GM19468 (cell line): Measurements from ENCODE around the gene TMEM98.
"Not testable (repeated sequence)": the region's sequence is repeated elsewhere in the genome, so short reads cannot be mapped to it uniquely, and the experiment has no call there.

Experiments
- ATAC-seq: cut with Tn5 transposase; IDR thresholded peaks from one replicate; pipeline ENCODE4 v1.9.1; 2021; ENCODE audit warnings: mild to moderate bottlenecking, moderate library complexity, moderate number of reproducible peaks; ENCODE audit not compliant: unreplicated experiment; ENCODE audit errors: extremely low read depth

TMEM98 gene

GRCh38 chr17:32913593-32913992 lies 14.4 kb upstream of the TMEM98 start:
- no peak for ATAC-seq

GRCh38 chr17:32914181-32914580 lies 13.8 kb upstream of the TMEM98 start:
- ATAC-seq: no peak

DNA sequence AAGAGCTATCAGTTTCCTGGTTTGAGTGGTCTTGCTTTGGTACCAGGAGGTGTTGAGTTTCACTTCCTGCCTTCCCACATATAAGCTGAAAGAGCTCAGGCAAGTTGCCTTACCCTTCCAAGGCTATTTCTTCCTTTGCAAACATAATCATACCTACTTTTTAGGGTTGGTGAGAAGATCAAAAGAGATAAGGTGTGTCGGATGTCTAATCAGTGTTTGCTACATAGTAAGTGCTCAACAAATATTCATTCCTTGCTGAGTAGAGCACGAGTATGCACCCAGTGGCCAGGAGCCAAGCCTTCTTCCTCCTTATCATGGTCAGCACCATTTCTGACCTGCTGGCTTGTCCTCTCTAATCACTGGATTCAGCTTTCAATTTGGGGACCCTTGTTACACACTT lies 12.7 kb upstream of the TMEM98 start:
- no peak for ATAC-seq

- ATAC-seq: no peak
Observed at GRCh38 chr17:32916134-32916533, 11.8 kb upstream of the TMEM98 start.

DNA sequence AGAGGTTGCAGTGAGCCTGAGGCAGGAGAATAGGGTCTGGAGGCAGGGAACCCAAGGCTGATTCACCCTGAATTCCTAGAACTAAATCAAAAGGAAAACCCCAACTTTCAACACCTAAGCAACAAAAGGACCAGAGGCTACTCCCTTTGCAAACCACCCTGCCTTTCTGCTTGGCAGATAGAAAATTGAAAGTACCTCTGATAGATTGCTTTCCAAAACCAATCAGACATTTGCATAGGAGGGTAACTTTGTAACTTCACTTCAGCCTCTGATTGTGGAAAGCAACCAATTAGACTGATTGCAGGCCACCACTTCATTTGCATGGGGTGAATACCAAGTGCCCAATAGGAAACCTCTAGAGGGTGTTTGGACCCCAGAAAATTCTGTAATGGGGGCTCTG lies 10.9 kb upstream of the TMEM98 start:
- ATAC-seq: no peak

GRCh38 chr17:32917842-32918241 lies 10.1 kb upstream of the TMEM98 start:
- no peak for ATAC-seq

DNA sequence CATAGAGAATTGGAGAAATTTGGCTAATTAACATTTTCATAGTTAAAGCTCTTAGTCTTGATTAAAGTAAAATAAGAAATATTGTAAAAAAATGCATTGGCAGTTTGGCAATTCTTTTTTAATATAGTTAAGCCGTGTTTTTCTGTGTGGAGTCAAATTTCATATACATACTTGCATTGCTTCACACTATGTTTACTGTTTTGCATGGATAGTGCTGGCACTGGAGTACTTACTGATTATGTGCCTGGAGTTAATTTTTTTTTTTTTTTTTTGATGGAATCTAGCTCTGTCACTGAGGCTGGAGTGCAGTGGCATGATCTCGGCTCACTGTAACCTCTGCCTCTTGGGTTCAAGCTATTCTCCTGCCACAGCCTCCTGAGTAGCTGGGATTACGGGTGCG lies 8.1 kb upstream of the TMEM98 start:
- ATAC-seq: not testable (repeated sequence)

- no peak for ATAC-seq
Observed at GRCh38 chr17:32920293-32920692, 7.7 kb upstream of the TMEM98 start.

GRCh38 chr17:32921017-32921416 lies 6.9 kb upstream of the TMEM98 start:
- ATAC-seq: no peak

DNA sequence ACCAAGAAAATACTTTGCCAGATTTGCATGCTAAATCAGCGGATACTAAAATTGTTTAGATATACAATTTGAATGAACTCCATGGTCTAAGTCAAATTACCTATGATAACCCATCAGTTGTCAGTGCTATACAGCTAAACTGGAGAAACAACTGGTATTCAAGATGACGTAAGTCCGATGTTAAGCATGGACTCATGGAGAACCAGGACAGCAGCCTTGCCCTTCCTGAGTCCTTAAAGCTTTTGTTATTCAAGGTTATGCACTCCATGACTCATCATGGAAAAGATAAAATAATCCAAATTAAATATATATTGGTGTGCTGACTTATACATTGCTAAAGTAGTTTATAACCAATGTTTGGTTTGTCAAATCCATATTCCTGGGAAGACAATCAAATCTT lies 4.0 kb upstream of the TMEM98 start:
- ATAC-seq: not testable (repeated sequence)

GRCh38 chr17:32926183-32926582 lies 1.8 kb upstream of the TMEM98 start:
- no peak for ATAC-seq

DNA sequence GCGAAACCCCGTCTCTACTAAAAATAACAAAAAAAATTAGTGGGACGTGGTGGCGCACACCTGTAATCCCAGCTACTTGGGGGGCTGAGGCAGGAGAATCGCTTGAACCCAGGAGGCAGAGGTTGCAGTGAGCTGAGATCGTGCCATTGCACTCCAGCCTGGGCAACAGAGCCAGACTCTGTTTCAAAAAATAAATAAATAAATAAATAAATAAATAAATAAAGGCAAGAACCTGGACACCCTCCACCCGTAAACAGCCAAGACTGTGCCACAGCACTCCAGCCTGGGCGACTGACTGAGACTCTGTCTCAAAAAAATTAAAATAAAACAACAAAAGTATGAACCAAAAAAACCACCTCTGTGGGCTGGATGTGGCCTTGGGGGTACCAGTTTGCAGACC lies 1.2 kb upstream of the TMEM98 start:
- ATAC-seq: not testable (repeated sequence)

DNA sequence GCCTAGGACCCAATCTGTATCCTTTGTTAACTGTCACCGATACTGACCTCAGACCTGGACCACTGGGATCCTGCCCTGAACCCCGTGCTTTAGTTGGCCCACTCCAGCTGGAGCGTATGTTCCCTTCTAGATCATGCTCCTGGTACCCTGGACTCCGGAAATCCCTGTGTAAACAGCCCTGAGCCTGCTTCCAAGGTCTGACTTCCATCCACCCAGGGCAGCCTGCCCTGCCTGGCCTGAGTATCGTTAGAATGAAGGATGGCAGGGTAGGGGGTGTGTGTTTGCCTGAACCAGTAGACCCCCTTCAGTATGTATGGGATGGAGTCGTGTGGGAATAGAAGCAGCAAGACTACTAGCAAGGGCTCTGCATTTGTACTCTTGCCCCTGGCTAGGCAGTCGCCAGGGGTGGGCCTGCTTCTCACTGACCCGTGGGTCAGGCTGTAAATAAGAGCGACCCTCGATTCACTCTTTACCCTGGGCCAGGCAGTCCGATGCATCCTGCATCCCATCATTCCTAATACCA lies 691 bp upstream of the TMEM98 start:
- no peak for ATAC-seq

DNA sequence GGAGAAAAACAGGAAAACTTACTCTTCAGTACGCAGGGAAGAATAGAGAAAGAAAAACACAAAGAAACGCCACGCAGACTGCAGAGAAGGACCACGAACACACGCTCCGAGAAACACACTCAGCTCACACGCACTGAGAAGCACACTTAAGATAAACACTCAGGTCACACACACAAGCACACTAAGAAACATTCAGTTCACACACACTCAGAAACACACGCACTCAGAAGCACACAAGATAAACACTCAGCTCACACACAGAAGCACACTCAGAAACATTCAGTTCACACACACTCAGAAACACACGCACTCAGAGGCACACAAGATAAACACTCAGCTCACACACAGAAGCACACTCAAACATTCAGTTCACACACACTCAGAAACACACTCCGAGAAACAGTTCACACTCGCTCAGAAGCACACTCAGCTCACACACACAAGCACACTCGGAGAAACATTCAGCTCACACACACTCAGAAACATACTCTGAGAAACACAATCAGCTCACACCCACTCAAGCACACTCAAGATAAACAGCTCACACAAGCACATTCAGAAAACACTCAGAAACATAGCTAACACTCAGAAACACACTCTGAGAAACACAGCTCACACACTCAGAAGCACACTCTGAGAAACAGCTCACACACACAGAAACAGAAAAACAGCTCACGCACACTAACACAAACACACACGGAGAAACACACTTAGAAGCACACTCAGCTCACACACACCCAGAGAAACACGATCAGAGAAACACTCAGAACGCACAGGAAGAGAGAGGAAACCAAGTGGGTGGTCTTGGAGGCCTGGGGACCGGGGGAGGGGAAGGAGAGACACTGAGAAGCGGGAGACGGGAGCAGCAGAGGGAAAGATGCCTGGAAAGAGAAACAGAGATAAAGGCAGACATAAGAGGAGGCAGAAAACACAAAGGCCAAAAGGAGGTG lies 908 bp downstream of the TMEM98 start:
- no peak for ATAC-seq

DNA sequence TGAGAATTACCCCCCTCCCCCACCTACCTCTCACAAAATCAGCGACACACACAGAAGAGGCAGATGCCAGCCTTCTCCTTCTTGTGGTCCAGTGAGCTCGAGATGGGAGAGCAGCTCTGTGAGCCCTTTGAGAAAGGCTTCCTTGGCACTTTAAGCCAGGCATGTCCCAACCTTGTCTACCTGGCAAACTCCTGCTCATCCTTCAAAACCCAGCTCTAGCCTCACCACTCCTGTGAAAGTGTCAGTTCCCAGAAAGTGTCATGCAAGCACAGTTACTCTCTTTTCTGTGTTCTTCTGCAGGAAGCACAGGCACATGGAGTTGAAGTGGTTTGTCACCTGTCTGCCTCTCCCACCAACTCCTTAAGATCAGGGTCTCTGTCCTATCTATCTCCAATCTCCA lies 1.6 kb downstream of the TMEM98 start:
- ATAC-seq: no peak

DNA sequence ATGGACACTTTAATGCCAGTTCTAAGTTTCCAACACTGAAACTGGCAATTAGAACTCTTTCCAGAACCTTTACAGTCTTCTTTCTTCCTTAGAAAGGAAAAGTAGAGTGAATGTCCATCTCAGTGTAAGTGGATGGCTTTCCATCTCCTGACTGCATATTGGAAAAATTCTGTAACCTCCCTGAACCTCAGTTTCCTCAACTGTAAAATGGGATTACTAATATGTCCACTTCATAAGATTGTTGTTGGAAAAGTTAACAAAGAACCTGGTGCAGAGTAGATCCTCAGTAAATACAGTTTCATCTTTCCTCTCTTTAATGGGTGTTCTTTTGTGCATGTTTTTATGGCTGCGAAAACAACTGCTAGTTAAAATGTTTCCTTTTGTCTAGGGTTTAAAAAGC lies 2.6 kb downstream of the TMEM98 start:
- ATAC-seq: no peak

DNA sequence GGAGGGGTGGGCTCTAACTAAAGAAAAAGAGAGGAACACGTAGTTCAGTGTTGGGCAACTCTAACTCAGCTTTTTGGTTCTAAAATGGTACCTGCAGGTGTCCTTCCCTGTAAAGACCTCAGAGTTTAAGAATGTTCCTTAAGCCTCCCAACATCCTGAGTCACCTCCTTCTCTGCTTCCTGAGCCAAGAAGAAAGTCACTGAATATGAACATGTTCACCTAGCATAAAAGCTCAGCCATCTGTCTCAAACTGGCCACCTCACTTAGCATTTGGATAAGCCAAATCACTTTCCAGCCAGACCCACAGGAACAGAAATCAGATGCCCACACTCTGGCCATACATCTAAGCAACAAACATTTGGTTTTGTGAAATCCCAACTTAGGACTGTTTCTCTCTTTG lies 3.7 kb downstream of the TMEM98 start:
- ATAC-seq: no peak

GRCh38 chr17:32933881-32934280 lies 5.9 kb downstream of the TMEM98 start:
- ATAC-seq: no peak

- no peak for ATAC-seq
Observed at GRCh38 chr17:32935726-32936125, 7.8 kb downstream of the TMEM98 start.

- no peak for ATAC-seq
Observed at GRCh38 chr17:32936186-32936893, 8.4 kb downstream of the TMEM98 start.

DNA sequence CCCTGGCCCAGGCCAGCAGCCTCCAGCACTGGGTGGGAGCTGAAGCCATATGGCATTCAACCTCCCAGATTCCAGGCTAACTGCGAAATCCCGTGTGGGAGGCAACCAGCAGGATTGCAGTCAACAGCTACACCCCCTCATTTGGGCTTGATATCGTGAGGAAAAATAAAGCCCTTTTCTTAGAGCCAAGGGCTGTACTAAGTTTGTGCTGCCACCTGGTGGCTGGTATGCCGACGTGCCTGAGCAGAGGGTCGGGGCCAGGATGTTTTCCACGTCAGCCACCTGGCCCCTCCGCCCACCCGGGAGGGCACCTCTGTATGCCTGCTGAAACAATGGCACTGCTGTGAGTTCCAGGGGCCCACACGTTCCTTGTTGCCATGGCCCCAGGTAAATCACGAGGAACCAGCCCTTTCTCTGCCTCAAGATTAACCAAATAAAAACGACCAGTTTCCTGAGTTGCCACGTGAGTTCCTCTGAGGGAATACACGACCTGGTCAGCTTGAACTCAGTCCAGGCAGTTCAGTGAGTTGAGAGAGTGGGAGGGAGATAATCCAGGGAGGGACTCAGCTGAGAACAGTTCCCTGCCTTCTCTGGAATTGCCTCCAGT lies 9.0 kb downstream of the TMEM98 start:
- no peak for ATAC-seq
